NB4 (cell line): ENCODE results near the gene RPS6KA2.

Experiments used
- DNase-seq: peaks from one replicate; pipeline ENCODE4 v3.0.0; 2010; ENCODE audit warnings: low read depth
- H3K4me3 ChIP-seq: one replicate; pipeline ENCODE4 v1.5.1; 2011; ENCODE audit warnings: mild to moderate bottlenecking, low read depth, low read length, moderate library complexity
- MYC ChIP-seq: IDR thresholded peaks from 2 replicates; pipeline ENCODE4 v1.6.1; 2011; ENCODE audit warnings: low read depth, low read length
- POLR2A ChIP-seq: IDR thresholded peaks from 2 replicates; pipeline ENCODE4 v1.6.1; 2011; ENCODE audit warnings: mild to moderate bottlenecking; ENCODE audit not compliant: insufficient read length; ENCODE audit errors: extremely low read depth
- TF ChIP-seq, protein P1 (sequence below): IDR thresholded peaks from one replicate; pipeline ENCODE4 v1.5.1; 2012; ENCODE audit warnings: low read depth, low read length
- TF ChIP-seq, protein P2 (sequence below): IDR thresholded peaks from 2 replicates; pipeline ENCODE4 v1.6.1; 2011; ENCODE audit warnings: low read depth, low read length

The RPS6KA2 gene

GRCh38 chr6:166569206-166569605, 57.8 kb downstream of the RPS6KA2 start:
- no peak for DNase-seq
- H3K4me3 ChIP-seq: no peak overlapping the region
- no peak for TF ChIP-seq POLR2A
- TF ChIP-seq, protein P1, sequence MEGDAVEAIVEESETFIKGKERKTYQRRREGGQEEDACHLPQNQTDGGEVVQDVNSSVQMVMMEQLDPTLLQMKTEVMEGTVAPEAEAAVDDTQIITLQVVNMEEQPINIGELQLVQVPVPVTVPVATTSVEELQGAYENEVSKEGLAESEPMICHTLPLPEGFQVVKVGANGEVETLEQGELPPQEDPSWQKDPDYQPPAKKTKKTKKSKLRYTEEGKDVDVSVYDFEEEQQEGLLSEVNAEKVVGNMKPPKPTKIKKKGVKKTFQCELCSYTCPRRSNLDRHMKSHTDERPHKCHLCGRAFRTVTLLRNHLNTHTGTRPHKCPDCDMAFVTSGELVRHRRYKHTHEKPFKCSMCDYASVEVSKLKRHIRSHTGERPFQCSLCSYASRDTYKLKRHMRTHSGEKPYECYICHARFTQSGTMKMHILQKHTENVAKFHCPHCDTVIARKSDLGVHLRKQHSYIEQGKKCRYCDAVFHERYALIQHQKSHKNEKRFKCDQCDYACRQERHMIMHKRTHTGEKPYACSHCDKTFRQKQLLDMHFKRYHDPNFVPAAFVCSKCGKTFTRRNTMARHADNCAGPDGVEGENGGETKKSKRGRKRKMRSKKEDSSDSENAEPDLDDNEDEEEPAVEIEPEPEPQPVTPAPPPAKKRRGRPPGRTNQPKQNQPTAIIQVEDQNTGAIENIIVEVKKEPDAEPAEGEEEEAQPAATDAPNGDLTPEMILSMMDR: no peak
- no peak for TF ChIP-seq MYC
- TF ChIP-seq, protein P2, sequence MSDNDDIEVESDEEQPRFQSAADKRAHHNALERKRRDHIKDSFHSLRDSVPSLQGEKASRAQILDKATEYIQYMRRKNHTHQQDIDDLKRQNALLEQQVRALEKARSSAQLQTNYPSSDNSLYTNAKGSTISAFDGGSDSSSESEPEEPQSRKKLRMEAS: no peak

- no peak for DNase-seq
- no peak overlapping the region for H3K4me3 ChIP-seq
- TF ChIP-seq, protein P1: no peak
- TF ChIP-seq MYC (no peak), POLR2A (no peak)
- TF ChIP-seq, protein P2: no peak
Observed at GRCh38 chr6:166567813-166568212, 59.2 kb downstream of the RPS6KA2 start.

DNA sequence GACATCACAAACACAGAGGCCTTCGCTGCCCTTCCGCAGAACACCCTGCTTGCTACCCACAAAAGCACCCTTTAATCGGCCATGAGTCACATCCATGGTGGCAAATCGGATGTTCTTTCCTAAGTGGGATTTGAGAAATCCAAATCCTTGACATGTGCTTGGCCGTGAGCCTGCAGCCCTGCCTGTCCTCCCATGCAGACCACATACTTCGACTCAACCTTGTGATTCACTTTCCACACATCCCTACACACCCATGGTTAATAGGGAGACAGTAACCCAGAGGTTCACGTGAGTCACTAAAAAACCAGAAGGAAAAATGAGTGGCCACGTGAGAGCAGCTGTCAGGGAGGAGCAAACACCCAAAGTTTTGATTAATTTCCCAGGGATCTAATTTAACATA, 59.9 kb downstream of the RPS6KA2 start:
- H3K4me3 ChIP-seq: no peak overlapping the region
- no peak for DNase-seq
- TF ChIP-seq, protein P2: no peak
- TF ChIP-seq MYC (no peak), POLR2A (no peak)
- TF ChIP-seq, protein P1: no peak

GRCh38 chr6:166566026-166567011, 60.7 kb downstream of the RPS6KA2 start:
- no peak overlapping the region for H3K4me3 ChIP-seq
- DNase-seq: no peak
- TF ChIP-seq, protein P1: no peak
- TF ChIP-seq MYC (no peak), POLR2A (no peak)
- TF ChIP-seq, protein P2: no peak

DNA sequence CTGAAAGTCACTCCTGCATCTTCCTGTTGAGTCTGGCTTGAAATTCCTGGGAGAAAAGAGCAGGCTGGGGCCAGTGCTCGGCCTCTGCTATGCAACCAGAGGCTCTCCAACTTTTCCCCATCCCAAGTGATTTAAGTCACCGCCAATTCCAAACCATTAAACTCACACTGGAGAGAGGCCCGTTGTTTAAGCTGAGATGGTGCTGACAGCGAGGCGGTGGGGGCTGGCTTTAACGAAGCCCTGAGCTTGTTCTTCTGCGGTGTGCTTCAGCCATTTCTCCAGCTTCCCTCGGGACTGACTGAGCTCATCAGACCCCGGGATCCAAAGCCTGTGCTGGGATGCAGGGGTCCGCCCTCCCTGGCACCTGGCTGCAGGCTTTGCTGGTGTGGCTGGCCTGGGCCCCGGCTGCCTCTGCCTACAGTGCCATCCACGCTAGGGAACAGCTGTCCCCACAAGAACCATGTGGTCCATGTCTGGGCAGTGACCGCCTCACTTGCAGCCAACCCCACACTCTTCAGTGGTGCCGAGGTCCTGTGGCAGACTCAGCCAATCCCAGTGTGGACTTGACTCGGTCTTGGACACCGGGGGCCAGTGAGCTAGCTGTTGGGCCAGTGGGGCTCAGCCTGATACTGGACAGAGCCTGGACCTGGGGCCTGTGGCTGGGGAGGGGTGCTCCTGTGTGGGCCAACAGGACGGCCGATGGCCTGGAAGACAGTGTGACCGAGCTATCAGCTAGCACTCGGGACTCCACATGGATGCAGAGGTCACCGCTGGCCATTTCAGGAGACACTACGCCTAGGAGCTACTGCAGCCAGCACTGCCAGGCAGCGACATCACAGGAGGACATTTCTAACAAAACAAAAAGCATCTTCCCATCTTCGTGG, 61.7 kb downstream of the RPS6KA2 start:
- TF ChIP-seq, protein P1: no peak
- no peak for TF ChIP-seq POLR2A
- no peak for TF ChIP-seq MYC
- TF ChIP-seq, protein P2: no peak
- no peak overlapping the region for H3K4me3 ChIP-seq
- no peak for DNase-seq
